Activated gamma-delta T cell treated with Interleukin-2 at 50 U/mL for 16 hours (primary cell): Measurements from ENCODE around the gene FYB2.

Experiments used
- DNase-seq: peaks from one replicate; pipeline ENCODE4 v3.0.0-alpha.2; 2020

The FYB2 gene, protein sequence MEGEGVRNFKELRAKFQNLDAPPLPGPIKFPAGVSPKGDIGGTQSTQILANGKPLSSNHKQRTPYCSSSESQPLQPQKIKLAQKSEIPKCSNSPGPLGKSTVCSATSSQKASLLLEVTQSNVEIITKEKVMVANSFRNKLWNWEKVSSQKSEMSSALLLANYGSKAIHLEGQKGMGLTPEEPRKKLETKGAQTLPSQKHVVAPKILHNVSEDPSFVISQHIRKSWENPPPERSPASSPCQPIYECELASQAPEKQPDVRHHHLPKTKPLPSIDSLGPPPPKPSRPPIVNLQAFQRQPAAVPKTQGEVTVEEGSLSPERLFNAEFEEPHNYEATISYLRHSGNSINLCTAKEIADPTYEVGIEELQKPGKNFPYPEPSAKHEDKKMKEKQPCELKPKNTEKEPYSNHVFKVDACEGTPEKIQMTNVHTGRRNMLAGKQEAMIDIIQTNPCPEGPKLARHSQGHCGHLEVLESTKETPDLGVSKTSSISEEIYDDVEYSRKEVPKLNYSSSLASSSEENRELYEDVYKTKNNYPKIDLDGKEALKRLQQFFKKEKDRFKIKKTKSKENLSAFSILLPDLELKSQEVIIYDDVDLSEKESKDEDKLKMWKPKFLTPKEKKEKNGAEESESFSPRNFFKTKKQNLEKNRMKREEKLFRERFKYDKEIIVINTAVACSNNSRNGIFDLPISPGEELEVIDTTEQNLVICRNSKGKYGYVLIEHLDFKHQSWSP

DNA sequence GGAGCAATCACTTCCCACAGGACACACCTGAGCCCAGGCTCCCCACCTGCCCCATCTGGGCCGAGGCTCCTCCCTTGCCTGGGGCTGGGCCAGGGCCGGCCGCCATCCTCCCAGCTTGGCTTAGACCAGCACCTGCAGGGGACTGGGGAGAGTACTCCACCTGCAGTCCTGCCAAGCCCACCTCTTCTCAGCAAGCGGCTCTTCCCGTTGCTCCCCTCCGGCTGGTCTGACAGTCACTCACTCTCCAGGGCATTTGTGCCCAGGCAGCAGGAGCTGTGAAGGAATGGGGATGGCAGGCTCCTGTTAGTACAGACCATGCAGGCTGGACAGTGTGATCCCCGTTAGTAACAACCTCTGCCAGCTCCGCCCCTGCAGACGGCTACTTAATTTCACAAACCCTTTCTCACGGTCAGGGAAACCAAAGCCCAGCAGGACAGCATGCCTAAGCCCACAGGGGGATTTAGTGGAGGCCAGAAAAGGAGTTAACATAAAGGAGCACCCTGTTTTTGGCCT lies at the start of gene FYB2:
Gene FYB2, minus strand, starts transcription at position 18 of the 513 bp plus-strand sequence. CDS start 114 bp downstream, outside the sequence.
- DNase-seq: no peak

- DNase-seq: no peak
Observed at GRCh38 chr1:56868761-56869160, 49.6 kb upstream of the FYB2 start.

DNA sequence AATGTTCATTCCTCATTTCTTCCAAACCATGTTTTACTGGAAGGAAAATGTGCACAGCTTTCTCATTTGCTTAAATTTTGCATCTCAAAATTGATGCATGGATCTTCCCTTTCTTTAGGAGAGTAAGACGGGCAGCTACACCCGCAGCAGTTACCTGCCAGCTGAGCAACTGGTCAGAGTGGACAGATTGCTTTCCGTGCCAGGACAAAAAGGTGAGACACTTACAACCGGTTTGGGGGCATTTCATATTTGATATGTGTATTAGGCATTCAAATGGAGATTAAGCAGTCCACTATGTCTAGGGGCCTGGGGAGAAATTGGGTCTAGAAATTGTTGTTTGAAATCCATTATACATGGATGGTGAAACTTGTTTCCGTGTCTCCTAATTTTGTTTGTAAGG lies 48.3 kb upstream of the FYB2 start:
- no peak for DNase-seq

DNA sequence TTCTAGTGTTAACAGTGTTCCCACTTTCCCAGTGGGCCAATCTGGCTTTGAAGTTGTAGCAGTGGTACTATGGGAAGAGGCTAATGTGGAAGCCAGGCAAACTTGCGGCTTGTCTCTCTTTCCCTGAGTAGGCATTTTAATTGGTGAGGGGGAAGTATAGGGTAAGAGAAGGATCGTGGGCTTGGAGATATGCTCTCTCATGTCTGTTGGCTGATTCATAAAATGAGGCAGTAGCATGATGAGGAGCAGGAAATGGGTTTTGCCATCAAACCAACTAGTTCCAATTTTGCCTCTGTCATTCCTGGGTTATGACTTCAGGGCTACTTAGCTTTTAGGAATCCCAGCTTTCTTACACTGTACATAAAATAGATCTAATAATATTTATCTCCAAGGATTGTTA lies 47.5 kb upstream of the FYB2 start:
- no peak for DNase-seq

DNA sequence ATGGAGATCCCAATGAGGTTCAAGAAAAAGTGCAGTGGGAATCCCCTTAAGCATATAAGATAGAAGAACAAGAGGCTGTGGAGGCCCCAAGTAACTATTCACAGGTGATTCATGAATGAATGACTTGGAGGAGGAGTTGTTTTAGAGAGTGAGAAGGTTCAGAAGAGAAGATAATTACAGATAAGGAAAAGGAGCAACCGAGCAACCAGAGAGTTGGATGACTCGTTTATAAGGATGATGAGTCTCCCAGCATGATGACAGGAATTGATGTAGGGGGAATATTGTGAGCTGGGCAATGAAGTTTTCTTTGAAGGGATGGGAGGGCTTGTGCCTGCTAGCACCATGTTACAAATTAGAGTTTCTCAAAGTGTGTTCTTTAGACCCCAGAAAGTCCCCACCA lies 45.2 kb upstream of the FYB2 start:
- no peak for DNase-seq

GRCh38 chr1:56863265-56863992 lies 44.2 kb upstream of the FYB2 start:
- no peak for DNase-seq

DNA sequence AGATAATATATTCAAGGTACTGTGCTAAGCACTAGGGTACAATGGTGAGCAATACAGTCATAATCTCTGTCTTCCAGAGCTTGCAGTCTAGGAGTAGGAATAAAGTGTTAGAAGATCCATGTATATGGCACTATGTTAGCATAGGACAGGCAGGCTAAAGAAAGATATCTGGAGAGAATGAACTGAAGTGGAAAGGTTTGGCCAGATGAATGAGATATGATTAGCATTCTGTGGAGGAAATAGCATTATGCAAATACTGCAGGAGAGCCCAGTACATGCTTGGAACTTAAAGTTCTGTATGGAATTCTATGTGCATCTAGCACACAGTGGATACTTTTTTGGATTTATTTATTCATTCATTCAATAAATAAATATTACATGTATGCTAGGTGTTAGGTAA lies 40.1 kb upstream of the FYB2 start:
- no peak for DNase-seq

- DNase-seq: no peak
Observed at GRCh38 chr1:56856186-56856585, 37.0 kb upstream of the FYB2 start.

GRCh38 chr1:56855190-56855589 lies 36.0 kb upstream of the FYB2 start:
- no peak for DNase-seq

DNA sequence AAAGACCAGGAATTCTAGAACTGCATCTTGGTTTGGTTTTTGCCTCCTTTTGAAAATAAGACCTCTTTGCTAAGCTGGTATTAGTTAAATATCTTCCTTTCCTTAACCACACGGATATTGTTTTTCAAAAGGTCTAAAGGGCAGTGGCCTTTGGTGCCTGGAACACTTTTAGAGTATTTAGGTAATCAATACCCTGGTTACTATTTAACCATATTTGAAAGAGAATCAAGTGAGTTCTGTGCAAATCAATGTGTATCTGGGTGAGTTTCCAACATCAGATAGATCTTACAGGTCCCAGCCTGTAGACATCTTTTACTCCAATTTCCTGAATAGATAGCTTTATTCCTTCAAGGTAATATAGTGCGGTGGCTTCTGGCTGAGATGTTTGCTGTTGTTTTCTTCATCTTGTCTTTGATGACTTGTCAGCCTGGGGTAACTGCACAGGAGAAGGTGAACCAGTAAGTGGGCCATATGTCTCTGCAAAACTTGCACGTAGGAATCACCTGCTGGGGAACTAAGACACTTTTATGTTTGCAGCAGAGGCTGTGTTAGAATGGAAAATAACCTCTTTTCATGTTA lies 35.4 kb upstream of the FYB2 start, which contains the start of gene C8A:
Gene C8A, plus strand, starts transcription at position 277 of the 579 bp plus-strand sequence. Its CDS starts 105 bp downstream, at position 382.
- DNase-seq: no peak

DNA sequence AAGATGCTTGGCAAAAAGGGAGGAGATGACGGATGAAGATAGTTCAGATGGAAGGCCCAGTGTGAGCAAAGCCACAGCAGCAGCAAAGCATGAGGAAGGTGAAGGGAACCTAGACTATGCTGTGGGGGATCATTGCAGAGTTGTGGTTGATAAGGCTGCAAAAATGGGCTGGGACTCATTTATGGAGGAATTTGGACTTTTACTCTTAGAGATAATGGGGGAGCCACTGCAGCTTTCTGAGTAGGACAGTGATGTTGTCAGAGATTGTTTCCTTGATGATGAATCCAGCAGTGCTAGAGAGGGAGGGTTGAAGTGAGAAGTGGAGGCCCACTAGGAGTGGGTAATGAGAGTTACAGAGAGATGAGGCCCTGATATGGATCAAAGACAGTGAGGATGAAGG lies 33.3 kb upstream of the FYB2 start:
- no peak for DNase-seq

DNA sequence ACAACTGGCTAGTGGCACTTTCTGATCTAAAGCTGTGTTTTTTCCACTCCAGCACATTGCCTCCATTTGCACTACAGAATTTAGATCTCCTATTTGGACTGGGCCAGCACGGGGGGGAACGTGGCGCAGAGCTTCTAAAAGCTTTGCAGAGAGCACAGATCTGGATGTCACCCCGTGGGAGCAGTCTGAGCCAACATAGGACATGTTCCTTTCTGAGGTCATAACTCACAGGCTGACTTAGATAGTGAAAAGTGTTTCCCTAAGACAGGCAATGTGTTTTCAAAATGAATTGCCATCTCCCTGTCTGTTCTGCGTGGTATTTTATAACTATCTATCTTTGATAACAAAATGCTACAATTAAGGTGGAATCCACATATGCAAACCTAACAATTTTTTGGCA lies 31.7 kb upstream of the FYB2 start:
- no peak for DNase-seq

GRCh38 chr1:56850411-56850810 lies 31.2 kb upstream of the FYB2 start:
- no peak for DNase-seq

DNA sequence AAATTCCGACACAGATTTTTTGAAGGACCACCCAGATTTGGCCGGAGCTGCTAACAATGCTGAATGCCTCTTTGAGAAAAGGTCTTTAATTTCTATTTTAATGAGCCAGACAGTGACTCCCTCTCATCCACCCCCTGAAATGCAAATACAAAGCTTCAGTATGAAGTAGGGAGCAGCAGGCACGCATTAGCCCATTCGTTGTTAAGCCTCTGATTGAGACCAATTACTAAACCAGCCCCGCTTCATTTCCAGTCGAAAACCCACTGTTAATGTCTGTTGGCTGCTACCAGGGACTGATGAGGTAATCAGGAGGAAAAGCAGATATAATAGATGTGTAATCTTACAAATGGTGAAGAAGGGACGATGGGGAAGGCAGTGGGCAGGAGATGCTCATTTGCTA lies 30.5 kb upstream of the FYB2 start:
- no peak for DNase-seq

GRCh38 chr1:56845343-56845742 lies 26.1 kb upstream of the FYB2 start:
- DNase-seq: no peak

- no peak for DNase-seq
Observed at GRCh38 chr1:56844545-56845136, 25.4 kb upstream of the FYB2 start.

- no peak for DNase-seq
Observed at GRCh38 chr1:56843544-56843943, 24.3 kb upstream of the FYB2 start.

DNA sequence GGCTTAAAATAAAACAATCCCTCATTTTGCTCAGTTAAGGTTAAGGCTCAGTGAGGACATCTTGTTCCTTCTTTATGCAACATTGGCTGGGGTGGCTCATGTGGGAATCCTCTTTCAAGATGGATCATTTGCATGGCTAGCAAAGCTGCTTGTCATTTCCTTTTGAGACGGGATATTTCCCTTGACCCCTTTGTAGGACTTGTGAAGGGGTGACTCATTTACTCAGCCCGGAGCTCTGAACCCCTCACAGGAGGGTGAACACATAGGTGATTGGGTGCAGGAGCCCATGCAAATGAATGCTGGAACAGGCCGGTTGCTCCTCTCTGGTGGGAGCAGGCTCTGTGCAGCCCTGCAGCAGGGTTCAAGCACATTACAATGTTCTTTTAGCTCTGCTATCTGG lies 19.6 kb upstream of the FYB2 start:
- DNase-seq: no peak

GRCh38 chr1:56837244-56837939 lies 18.2 kb upstream of the FYB2 start:
- DNase-seq: no peak

DNA sequence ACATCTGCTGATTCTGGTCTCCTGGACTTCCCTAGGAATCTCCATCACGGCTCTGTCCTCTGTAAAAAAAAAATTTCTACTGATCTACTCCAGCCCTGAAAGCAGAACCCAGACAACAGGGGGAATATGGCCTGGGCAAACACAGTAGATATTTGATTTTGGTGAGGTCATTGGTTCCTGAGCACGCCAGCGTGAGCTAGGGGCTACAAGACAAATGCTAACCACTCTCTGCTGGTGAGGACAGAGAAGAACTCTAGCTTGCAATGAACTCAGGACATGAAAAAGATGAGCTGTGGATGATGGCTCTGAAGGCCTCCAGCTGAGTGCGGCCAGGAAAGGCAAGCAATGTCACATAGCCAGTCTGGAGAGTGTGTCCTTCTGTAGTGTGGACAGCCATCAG lies 17.2 kb upstream of the FYB2 start:
- no peak for DNase-seq

DNA sequence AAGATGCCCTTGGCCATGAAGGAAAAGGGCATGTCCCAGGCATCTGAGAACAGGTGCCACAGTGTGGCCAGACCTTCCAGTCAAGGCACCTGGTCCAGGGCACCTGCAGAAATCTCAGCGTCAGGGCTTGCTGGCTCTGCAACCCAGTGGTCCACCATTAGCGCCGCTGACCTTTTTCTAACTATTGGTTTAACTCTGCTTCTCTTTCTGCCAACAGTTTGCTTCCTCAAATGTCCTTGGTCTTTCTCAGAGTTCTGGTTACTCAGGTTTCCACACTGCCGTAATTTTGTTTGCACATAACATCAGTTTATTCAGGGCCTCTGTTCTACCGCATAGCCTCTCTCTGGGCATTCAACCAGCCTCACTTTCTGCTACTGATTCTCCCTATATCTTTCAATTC lies 16.5 kb upstream of the FYB2 start:
- DNase-seq: no peak
